Measurements from ENCODE around the gene TPX2. TPM values are rescaled to one million over a fixed set of nuclear protein-coding genes. Genes with fewer than 3 reads are reported as not detected.

Gene TPX2
- total RNA-seq, 1 donor from 2014 or later: 44.7 TPM

GRCh38 chr20:31717478-31718201 lies 21.4 kb upstream of the TPX2 start:
- peaks cover 4% of the 10 kb centered on the region for H3K36me3 Mint-ChIP-seq (ENCODE audit: unreplicated experiment)
- H3K27me3 Mint-ChIP-seq (ENCODE audit: unreplicated experiment): peaks cover 4% of the 10 kb centered on the region
- no peak overlapping the region for H3K27ac Mint-ChIP-seq (ENCODE audit: unreplicated experiment)
- TF ChIP-seq CTCF (IDR thresholded peaks at IDR 0.05; ENCODE audit: partially characterized antibody, unreplicated experiment): no peak
- peaks cover 66% of the 10 kb centered on the region for H3K4me1 Mint-ChIP-seq (ENCODE audit: low read depth, unreplicated experiment)
- no peak for DNase-seq
- H3K9me3 Mint-ChIP-seq (ENCODE audit: unreplicated experiment): peaks cover 16% of the 10 kb centered on the region
- peak overlapping the region; percentile 72 for H3K4me3 Mint-ChIP-seq (ENCODE audit: unreplicated experiment)

GRCh38 chr20:31718952-31719643 lies 20.0 kb upstream of the TPX2 start:
- no peak for TF ChIP-seq CTCF (IDR thresholded peaks at IDR 0.05; ENCODE audit: partially characterized antibody, unreplicated experiment)
- Mint-ChIP-seq H3K4me3 (ENCODE audit: unreplicated experiment) (peak overlapping the region; percentile 90), H3K4me1 (ENCODE audit: low read depth, unreplicated experiment) (peaks cover 57% of the 10 kb centered on the region), H3K9me3 (ENCODE audit: unreplicated experiment) (peaks cover 20% of the 10 kb centered on the region), H3K27me3 (ENCODE audit: unreplicated experiment) (peaks cover 10% of the 10 kb centered on the region), H3K36me3 (ENCODE audit: unreplicated experiment) (peaks cover 4% of the 10 kb centered on the region), H3K27ac (ENCODE audit: unreplicated experiment) (no peak overlapping the region)
- no peak for DNase-seq

- DNase-seq: no peak
- Mint-ChIP-seq H3K27me3 (ENCODE audit: unreplicated experiment) (peaks cover 10% of the 10 kb centered on the region), H3K4me1 (ENCODE audit: low read depth, unreplicated experiment) (peaks cover 57% of the 10 kb centered on the region), H3K9me3 (ENCODE audit: unreplicated experiment) (peaks cover 23% of the 10 kb centered on the region), H3K27ac (ENCODE audit: unreplicated experiment) (peak overlapping the region; percentile 2), H3K36me3 (ENCODE audit: unreplicated experiment) (peaks cover 4% of the 10 kb centered on the region), H3K4me3 (ENCODE audit: unreplicated experiment) (peak overlapping the region; percentile 90)
- no peak for TF ChIP-seq CTCF (IDR thresholded peaks at IDR 0.05; ENCODE audit: partially characterized antibody, unreplicated experiment)
Measured at GRCh38 chr20:31719644-31720485, 19.2 kb upstream of the TPX2 start.

GRCh38 chr20:31720486-31721407 lies 18.3 kb upstream of the TPX2 start:
- Mint-ChIP-seq H3K36me3 (ENCODE audit: unreplicated experiment) (peaks cover 4% of the 10 kb centered on the region), H3K4me1 (ENCODE audit: low read depth, unreplicated experiment) (peaks cover 57% of the 10 kb centered on the region), H3K27me3 (ENCODE audit: unreplicated experiment) (peaks cover 10% of the 10 kb centered on the region), H3K4me3 (ENCODE audit: unreplicated experiment) (peak overlapping the region; percentile 90), H3K27ac (ENCODE audit: unreplicated experiment) (peak overlapping the region; percentile 99), H3K9me3 (ENCODE audit: unreplicated experiment) (peaks cover 23% of the 10 kb centered on the region)
- no peak for TF ChIP-seq CTCF (IDR thresholded peaks at IDR 0.05; ENCODE audit: partially characterized antibody, unreplicated experiment)
- DNase-seq: peak; percentile 55

All from glutamatergic neuron (in vitro differentiated cells).